Nephron (organoid): ENCODE measurements around the gene STEAP1.

Source experiments
- H3K27ac Mint-ChIP-seq, 3 experiments: 2 replicates each; pipeline ENCODE4 v1.8.0; 2020; ENCODE audit warnings: mixed read lengths in 3 of 3, mild to moderate bottlenecking in 2 of 3, moderate library complexity in 1 of 3
- H3K27me3 Mint-ChIP-seq: 2 replicates; pipeline ENCODE4 v1.8.0; 2021; ENCODE audit warnings: low read depth, mild to moderate bottlenecking, moderate library complexity, mixed read lengths
- H3K36me3 Mint-ChIP-seq: 2 replicates; pipeline ENCODE4 v1.8.0; 2020; ENCODE audit warnings: low read depth, mixed read lengths
- H3K4me1 Mint-ChIP-seq: 2 replicates; pipeline ENCODE4 v1.8.0; 2020; ENCODE audit warnings: mixed read lengths
- H3K4me3 Mint-ChIP-seq, 3 experiments: 2 replicates each; pipeline ENCODE4 v1.8.0; 2020; ENCODE audit warnings: mild to moderate bottlenecking in 3 of 3, mixed read lengths in 3 of 3, moderate library complexity in 2 of 3
- H3K9me3 Mint-ChIP-seq: 2 replicates; pipeline ENCODE4 v1.8.0; 2020; ENCODE audit warnings: mixed read lengths
- TF ChIP-seq, protein P1 (sequence below), 3 experiments: fragments of 200-600 bp; sonication (generic); IDR thresholded peaks; one replicate each; pipeline ENCODE4 v1.5.0; 2021; ENCODE audit warnings: antibody characterized with exemption in 3 of 3; ENCODE audit not compliant: unreplicated experiment in 3 of 3

STEAP1 gene

DNA sequence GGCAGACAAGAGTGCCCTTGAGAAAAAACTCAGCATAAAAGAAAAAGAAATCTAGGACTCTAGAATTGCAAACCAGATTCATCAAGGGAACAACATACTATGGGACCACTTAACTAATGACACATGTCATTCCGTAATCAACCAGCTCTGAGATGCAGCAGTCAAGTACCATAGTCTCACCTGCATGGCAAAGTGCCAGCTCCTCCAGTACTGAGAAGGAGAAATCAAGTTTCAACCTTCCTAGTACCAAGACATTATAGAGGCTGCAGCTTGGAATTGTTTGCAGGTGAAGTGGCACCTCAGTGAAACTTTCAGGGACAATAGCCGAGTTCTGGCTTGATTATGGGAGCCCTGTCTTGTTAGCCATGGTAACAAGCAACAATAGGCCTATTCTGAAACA is 11.5 kb downstream of the STEAP1 start:
- TF ChIP-seq, protein P1, sequence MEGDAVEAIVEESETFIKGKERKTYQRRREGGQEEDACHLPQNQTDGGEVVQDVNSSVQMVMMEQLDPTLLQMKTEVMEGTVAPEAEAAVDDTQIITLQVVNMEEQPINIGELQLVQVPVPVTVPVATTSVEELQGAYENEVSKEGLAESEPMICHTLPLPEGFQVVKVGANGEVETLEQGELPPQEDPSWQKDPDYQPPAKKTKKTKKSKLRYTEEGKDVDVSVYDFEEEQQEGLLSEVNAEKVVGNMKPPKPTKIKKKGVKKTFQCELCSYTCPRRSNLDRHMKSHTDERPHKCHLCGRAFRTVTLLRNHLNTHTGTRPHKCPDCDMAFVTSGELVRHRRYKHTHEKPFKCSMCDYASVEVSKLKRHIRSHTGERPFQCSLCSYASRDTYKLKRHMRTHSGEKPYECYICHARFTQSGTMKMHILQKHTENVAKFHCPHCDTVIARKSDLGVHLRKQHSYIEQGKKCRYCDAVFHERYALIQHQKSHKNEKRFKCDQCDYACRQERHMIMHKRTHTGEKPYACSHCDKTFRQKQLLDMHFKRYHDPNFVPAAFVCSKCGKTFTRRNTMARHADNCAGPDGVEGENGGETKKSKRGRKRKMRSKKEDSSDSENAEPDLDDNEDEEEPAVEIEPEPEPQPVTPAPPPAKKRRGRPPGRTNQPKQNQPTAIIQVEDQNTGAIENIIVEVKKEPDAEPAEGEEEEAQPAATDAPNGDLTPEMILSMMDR (IDR thresholded peaks at IDR 0.05; ENCODE audit: unreplicated experiment in 3 of 3): no peak
- peaks cover 9% of the 10 kb centered on the region for H3K9me3 Mint-ChIP-seq
- no peak overlapping the region for H3K27ac Mint-ChIP-seq
- H3K36me3 Mint-ChIP-seq: no peaks in the 10 kb centered on the region
- H3K4me1 Mint-ChIP-seq: peaks cover 6% of the 10 kb centered on the region
- H3K27me3 Mint-ChIP-seq: no peaks in the 10 kb centered on the region
- H3K4me3 Mint-ChIP-seq: no peak overlapping the region

- Mint-ChIP-seq H3K4me1 (peaks cover 6% of the 10 kb centered on the region), H3K36me3 (peaks cover 3% of the 10 kb centered on the region), H3K27ac (no peak overlapping the region), H3K9me3 (peaks cover 14% of the 10 kb centered on the region), H3K4me3 (no peak overlapping the region), H3K27me3 (no peaks in the 10 kb centered on the region)
- TF ChIP-seq, protein P1 (IDR thresholded peaks at IDR 0.05; ENCODE audit: unreplicated experiment in 3 of 3): no peak
These were observed 11.9 kb downstream of the STEAP1 start for GRCh38 chr7:90166153-90166552.

GRCh38 chr7:90167361-90167760 is 13.1 kb downstream of the STEAP1 start:
- Mint-ChIP-seq H3K36me3 (peaks cover 3% of the 10 kb centered on the region), H3K27me3 (no peaks in the 10 kb centered on the region), H3K4me3 (no peak overlapping the region), H3K27ac (no peak overlapping the region), H3K9me3 (peaks cover 22% of the 10 kb centered on the region), H3K4me1 (peaks cover 6% of the 10 kb centered on the region)
- TF ChIP-seq, protein P1 (IDR thresholded peaks at IDR 0.05; ENCODE audit: unreplicated experiment in 3 of 3): no peak

DNA sequence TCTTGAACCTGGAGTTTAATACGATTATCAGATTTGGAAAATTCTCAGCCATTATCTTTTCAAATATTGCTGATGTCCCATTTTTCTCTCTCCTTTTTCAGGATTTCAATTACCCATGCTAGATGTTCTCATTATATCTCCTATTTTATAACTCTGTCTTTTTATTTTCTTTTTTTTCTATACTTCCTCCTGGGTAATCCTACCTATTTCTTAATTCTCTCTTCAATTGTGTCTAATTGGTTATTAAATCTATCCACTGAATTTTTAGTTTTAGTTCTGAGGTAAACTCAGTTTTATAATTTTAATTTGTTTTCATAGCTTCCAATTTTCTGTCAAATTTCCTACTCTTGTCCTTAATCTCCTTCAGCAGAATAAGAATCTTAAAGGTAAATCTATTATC is 15.6 kb downstream of the STEAP1 start:
- TF ChIP-seq, protein P1 (IDR thresholded peaks at IDR 0.05; ENCODE audit: unreplicated experiment in 3 of 3): no peak
- no peaks in the 10 kb centered on the region for H3K27me3 Mint-ChIP-seq

DNA sequence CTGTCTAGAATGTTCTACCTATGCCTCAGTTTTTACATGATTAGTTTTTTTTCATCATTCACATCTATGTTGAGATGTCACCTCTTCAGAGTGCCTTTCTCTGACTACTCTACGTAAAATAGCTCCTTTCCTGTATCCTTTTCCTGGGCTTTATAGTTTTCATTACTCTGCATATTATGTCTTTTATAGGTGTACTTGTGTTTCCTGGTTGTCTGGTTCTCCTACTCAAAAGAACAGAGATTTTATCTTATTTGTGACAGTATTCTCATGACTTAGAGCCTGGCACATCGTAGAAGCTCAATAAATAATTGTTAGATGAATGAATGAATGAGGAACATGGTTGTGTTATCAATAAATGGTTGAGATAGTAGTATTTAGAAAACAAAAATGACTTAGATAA is 17.9 kb downstream of the STEAP1 start:
- H3K36me3 Mint-ChIP-seq: peaks cover 3% of the 10 kb centered on the region
- H3K27ac Mint-ChIP-seq: no peak overlapping the region
- TF ChIP-seq, protein P1 (IDR thresholded peaks at IDR 0.05; ENCODE audit: unreplicated experiment in 3 of 3): no peak
- H3K4me1 Mint-ChIP-seq: peaks cover under 1% of the 10 kb centered on the region
- H3K4me3 Mint-ChIP-seq: no peak overlapping the region
- no peaks in the 10 kb centered on the region for H3K27me3 Mint-ChIP-seq
- H3K9me3 Mint-ChIP-seq: peaks cover 18% of the 10 kb centered on the region

More for the DNA sequence above, 15.6 kb downstream of the STEAP1 start:
- Mint-ChIP-seq H3K27ac (no peak overlapping the region), H3K4me1 (peaks cover 6% of the 10 kb centered on the region), H3K36me3 (peaks cover 3% of the 10 kb centered on the region), H3K4me3 (no peak overlapping the region), H3K9me3 (peaks cover 22% of the 10 kb centered on the region)

GRCh38 chr7:90172624-90173023 is 18.4 kb downstream of the STEAP1 start:
- TF ChIP-seq, protein P1 (IDR thresholded peaks at IDR 0.05; ENCODE audit: unreplicated experiment in 3 of 3): no peak
- Mint-ChIP-seq H3K4me1 (no peaks in the 10 kb centered on the region), H3K9me3 (peaks cover 18% of the 10 kb centered on the region), H3K36me3 (peaks cover 3% of the 10 kb centered on the region), H3K27me3 (no peaks in the 10 kb centered on the region), H3K27ac (no peak overlapping the region), H3K4me3 (no peak overlapping the region)
